H1 (cell line): ENCODE data around the gene CHRM4. TPM values are rescaled to one million over a fixed set of nuclear protein-coding genes. Genes with fewer than 3 reads are reported as not detected.

Experiments used
- CTCF ChIA-PET: fragments of 300-600 bp; sonication (Branson Sonifier 250); formaldehyde crosslinking; loops from one replicate; lab custom pipeline; 2021; ENCODE audit not compliant: partially characterized antibody; lab: Charles Lee
- POLR2A ChIA-PET: fragments of 300-600 bp; sonication (Branson Sonifier 250); formaldehyde crosslinking; loops from one replicate; lab custom pipeline; 2021; ENCODE audit warnings: inconsistent platforms; ENCODE audit not compliant: partially characterized antibody; lab: Charles Lee
- DNase-seq, 2 experiments: peaks; one replicate each; pipeline versions ENCODE4 v3.0.0 to v3.0.0-alpha.2; 2010 to 2022; ENCODE audit warnings: low spot score in 2 of 2, low read depth in 1 of 2, mixed read lengths in 1 of 2
- FAIRE-seq: peaks from 2 replicates; lab custom pipeline; 2011; peaks lifted over from hg19 to GRCh38; lab: Jason Lieb, UNC
- H2AFZ ChIP-seq: 2 replicates; pipeline ENCODE4 v1.8.1; 2012; ENCODE audit warnings: low read length, inconsistent platforms
- H2AK5ac ChIP-seq: 2 replicates; pipeline ENCODE4 v1.6.1; 2013; ENCODE audit warnings: low read depth, low read length
- H2BK120ac ChIP-seq: replicated peaks from 2 replicates; pipeline ENCODE3; 2013; ENCODE audit warnings: low read depth, low read length, inconsistent platforms
- H2BK12ac ChIP-seq: 2 replicates; pipeline ENCODE4 v1.6.1; 2013; ENCODE audit warnings: low read depth, low read length
- H2BK15ac ChIP-seq: 2 replicates; pipeline ENCODE4 v1.6.1; 2013; ENCODE audit warnings: low read length
- H2BK20ac ChIP-seq: 2 replicates; pipeline ENCODE4 v1.6.1; 2013; ENCODE audit warnings: low read length
- H2BK5ac ChIP-seq: 2 replicates; pipeline ENCODE4 v1.6.1; 2013; ENCODE audit warnings: low read depth, low read length
- H3K14ac ChIP-seq: 2 replicates; pipeline ENCODE4 v1.6.1; 2013; ENCODE audit warnings: inconsistent platforms; ENCODE audit not compliant: insufficient read length
- H3K18ac ChIP-seq: 2 replicates; pipeline ENCODE4 v1.6.1; 2013; ENCODE audit warnings: low read length; ENCODE audit errors: extremely low read depth
- H3K23ac ChIP-seq: 2 replicates; pipeline ENCODE4 v1.6.1; 2013; ENCODE audit warnings: inconsistent platforms; ENCODE audit not compliant: insufficient read length
- H3K23me2 ChIP-seq: 2 replicates; pipeline ENCODE4 v1.6.1; 2013; ENCODE audit warnings: low read depth, low read length
- H3K27ac ChIP-seq: 2 replicates; pipeline ENCODE4 v1.6.1; 2011; ENCODE audit warnings: low read depth, low read length, inconsistent platforms
- H3K27me3 ChIP-seq, 4 experiments: replicated peaks in 1 of 4; 1 replicate in 1 of 4; 2 replicates in 3 of 4; pipeline versions ENCODE4 v1.6.1 to v1.8.1; 2011 to 2013; ENCODE audit warnings: low read length in 3 of 4, mild to moderate bottlenecking in 3 of 4, inconsistent platforms in 2 of 4, mixed read lengths in 2 of 4, moderate library complexity in 1 of 4; ENCODE audit not compliant: control insufficient read depth in 3 of 4, insufficient read depth in 3 of 4; ENCODE audit errors: extremely low read depth in 1 of 4
- H3K36me3 ChIP-seq, 4 experiments: 2 replicates each; pipeline versions ENCODE4 v1.6.1 to v1.8.1; 2011 to 2013; ENCODE audit warnings: mild to moderate bottlenecking in 4 of 4, low read length in 3 of 4, moderate library complexity in 2 of 4, control low read depth in 1 of 4, inconsistent platforms in 1 of 4; ENCODE audit not compliant: insufficient read depth in 4 of 4, control insufficient read depth in 2 of 4
- H3K4ac ChIP-seq: replicated peaks from 2 replicates; pipeline ENCODE3; 2013; ENCODE audit warnings: low read length, low read depth, mixed read lengths, inconsistent platforms; ENCODE audit not compliant: insufficient read length
- H3K4me1 ChIP-seq, 4 experiments: replicated peaks in 1 of 4; 1 replicate in 1 of 4; 2 replicates in 3 of 4; pipeline versions ENCODE4 v1.6.1 to v1.8.1; 2011 to 2013; ENCODE audit warnings: low read length in 3 of 4, inconsistent platforms in 2 of 4, mixed read lengths in 1 of 4; ENCODE audit not compliant: insufficient read depth in 4 of 4, control insufficient read depth in 3 of 4
- H3K4me2 ChIP-seq, 2 experiments: 2 replicates each; pipeline versions ENCODE4 v1.6.1 to v1.8.1; 2011 to 2013; ENCODE audit warnings: low read depth in 2 of 2, low read length in 2 of 2, control low read depth in 1 of 2, inconsistent platforms in 1 of 2, mild to moderate bottlenecking in 1 of 2; ENCODE audit not compliant: insufficient read depth in 1 of 2
- H3K4me3 ChIP-seq, 4 experiments: fragments of 200-600, 300-600 bp in 1 of 4; sonication (generic), shearing (Covaris generic), sonication (Bioruptor Twin) in 1 of 4; 2 replicates each; pipeline versions ENCODE4 v1.5.1 to v1.8.1; 2011 to 2016; ENCODE audit warnings: low read length in 4 of 4, low read depth in 3 of 4, control low read depth in 2 of 4, inconsistent platforms in 2 of 4, mild to moderate bottlenecking in 2 of 4, mixed read lengths in 1 of 4, moderate library complexity in 1 of 4; ENCODE audit not compliant: insufficient read depth in 2 of 4; ENCODE audit errors: extremely low read depth in 1 of 4
- H3K56ac ChIP-seq: replicated peaks from 2 replicates; pipeline ENCODE3; 2013; ENCODE audit warnings: low read depth, mild to moderate bottlenecking, mixed read lengths, low read length, inconsistent platforms; ENCODE audit not compliant: insufficient read length
- H3K79me1 ChIP-seq: 2 replicates; pipeline ENCODE4 v1.6.1; 2013; ENCODE audit warnings: low read depth, low read length, control low read depth
- H3K79me2 ChIP-seq, 2 experiments: 2 replicates each; pipeline versions ENCODE4 v1.6.1 to v1.8.1; 2012 to 2013; ENCODE audit warnings: low read length in 2 of 2, mild to moderate bottlenecking in 2 of 2, inconsistent platforms in 1 of 2; ENCODE audit not compliant: insufficient read depth in 2 of 2, control insufficient read depth in 1 of 2
- H3K9ac ChIP-seq, 4 experiments: replicated peaks in 1 of 4; 1 replicate in 1 of 4; 2 replicates in 3 of 4; pipeline versions ENCODE4 v1.6.1 to v1.8.1; 2011 to 2013; ENCODE audit warnings: low read depth in 3 of 4, low read length in 3 of 4, control low read depth in 2 of 4, mild to moderate bottlenecking in 2 of 4, moderate library complexity in 2 of 4, inconsistent platforms in 1 of 4; ENCODE audit errors: extremely low read depth in 1 of 4
- H3K9me3 ChIP-seq, 2 experiments: 2 replicates each; pipeline versions ENCODE4 v1.6.1 to v1.8.1; 2012 to 2013; ENCODE audit warnings: mild to moderate bottlenecking in 2 of 2, moderate library complexity in 2 of 2, control low read depth in 1 of 2, inconsistent platforms in 1 of 2, low read depth in 1 of 2, low read length in 1 of 2, mixed read lengths in 1 of 2; ENCODE audit not compliant: insufficient read depth in 2 of 2
- H4K20me1 ChIP-seq, 2 experiments: replicated peaks in 1 of 2; 2 replicates each; pipeline versions ENCODE3 to v1.8.1; 2011 to 2013; ENCODE audit warnings: inconsistent platforms in 2 of 2, low read length in 2 of 2, mild to moderate bottlenecking in 1 of 2; ENCODE audit not compliant: insufficient read depth in 2 of 2, control insufficient read depth in 1 of 2
- H4K5ac ChIP-seq: 2 replicates; pipeline ENCODE4 v1.6.1; 2013; ENCODE audit warnings: low read length, low read depth, mixed read lengths, inconsistent platforms; ENCODE audit not compliant: insufficient read length
- H4K8ac ChIP-seq: 2 replicates; pipeline ENCODE4 v1.8.0; 2013; ENCODE audit warnings: mild to moderate bottlenecking, moderate library complexity, low read length, inconsistent platforms; ENCODE audit not compliant: insufficient read depth; ENCODE audit errors: extremely low read depth
- H4K91ac ChIP-seq: replicated peaks from 2 replicates; pipeline ENCODE3; 2013; ENCODE audit warnings: low read length, mixed read lengths, inconsistent platforms; ENCODE audit not compliant: insufficient read length
- FOSL1 ChIP-seq: IDR thresholded peaks from 2 replicates; pipeline ENCODE4 v1.6.1; 2011; ENCODE audit warnings: mild to moderate bottlenecking, low read depth, low read length, moderate library complexity; ENCODE audit not compliant: insufficient read depth
- HDAC6 ChIP-seq: IDR thresholded peaks from one replicate; pipeline ENCODE4 v1.7.1; 2012; ENCODE audit warnings: low read depth, mild to moderate bottlenecking, inconsistent platforms, low read length, moderate library complexity
- JUN ChIP-seq: IDR thresholded peaks from 2 replicates; pipeline ENCODE4 v1.6.1; 2011; ENCODE audit warnings: low read depth, mild to moderate bottlenecking, improper control_type of control experiment, low read length
- NRF1 ChIP-seq: IDR thresholded peaks from 2 replicates; pipeline ENCODE4 v1.6.1; 2011; ENCODE audit warnings: mild to moderate bottlenecking, low read depth, low read length, improper control_type of control experiment
- POLR2A ChIP-seq, 2 experiments: IDR thresholded peaks; 1 replicate in 1 of 2; 2 replicates in 1 of 2; pipeline ENCODE4 v1.6.1; 2011; ENCODE audit warnings: low read depth in 2 of 2, low read length in 2 of 2, mild to moderate bottlenecking in 2 of 2; ENCODE audit errors: control extremely low read depth in 1 of 2
- SAP30 ChIP-seq: fragments of 300-600 bp; sonication (generic); IDR thresholded peaks from 2 replicates; pipeline ENCODE4 v1.7.1; 2012; ENCODE audit warnings: low read length, moderate library complexity, mild to moderate bottlenecking, inconsistent platforms; ENCODE audit not compliant: insufficient read depth, insufficient replicate concordance
- SIRT6 ChIP-seq: IDR thresholded peaks from one replicate; pipeline ENCODE4 v1.7.1; 2012; ENCODE audit warnings: low read length, inconsistent platforms
- SIX5 ChIP-seq: IDR thresholded peaks from 2 replicates; pipeline ENCODE4 v1.6.1; 2011; ENCODE audit warnings: mild to moderate bottlenecking, low read depth, low read length
- WGBS, 2 experiments: shearing (Covaris generic) in 1 of 2; methylation state at CpG; one replicate each; pipeline versions ENCODE4 v1.1.6 to v1.1.7; 2013 to 2015; ENCODE audit warnings: low lambda C conversion rate in 2 of 2, mixed read lengths in 2 of 2, inconsistent platforms in 1 of 2, low coverage in 1 of 2, missing lambda C conversion rate in 1 of 2; ENCODE audit not compliant: insufficient replicate concordance in 2 of 2, insufficient coverage in 1 of 2, insufficient read length in 1 of 2; ENCODE audit errors: extremely low coverage in 1 of 2, missing lambda C conversion rate in 1 of 2; 5-methylcytosine and 5-hydroxymethylcytosine counted together
- polyA plus RNA-seq, 7 experiments: library from polyadenylated mRNA; depleted of rRNA in 3 of 7; stranded (reverse) in 5 of 7; unstranded in 2 of 7; fragments of >200 nt in 5 of 7; fragments of 200-250 nt in 2 of 7; gene quantifications; 1 replicate in 5 of 7; 2 replicates in 1 of 7; 4 replicates in 1 of 7; pipeline versions ENCODE4 v1.2.1 to v1.2.3, GENCODE V29; 2011 to 2013; ENCODE audit warnings: missing spikeins in 2 of 7, mixed read lengths in 2 of 7
- total RNA-seq: library from RNA; stranded (reverse); fragmentation: NEBNext Ultra II Directional; extraction: Animal tissue kit (Norgen Biotek cat#: 25700); gene quantifications from 2 replicates; pipeline ENCODE4 v1.2.1, GENCODE V29; 2021

CHRM4 gene
- total and polyA plus RNA-seq, 2 of the 8 experiments (the other 6 are each of a cell fraction or from before 2014, with no cell fraction given) = 1.1 to 1.3 TPM

DNA sequence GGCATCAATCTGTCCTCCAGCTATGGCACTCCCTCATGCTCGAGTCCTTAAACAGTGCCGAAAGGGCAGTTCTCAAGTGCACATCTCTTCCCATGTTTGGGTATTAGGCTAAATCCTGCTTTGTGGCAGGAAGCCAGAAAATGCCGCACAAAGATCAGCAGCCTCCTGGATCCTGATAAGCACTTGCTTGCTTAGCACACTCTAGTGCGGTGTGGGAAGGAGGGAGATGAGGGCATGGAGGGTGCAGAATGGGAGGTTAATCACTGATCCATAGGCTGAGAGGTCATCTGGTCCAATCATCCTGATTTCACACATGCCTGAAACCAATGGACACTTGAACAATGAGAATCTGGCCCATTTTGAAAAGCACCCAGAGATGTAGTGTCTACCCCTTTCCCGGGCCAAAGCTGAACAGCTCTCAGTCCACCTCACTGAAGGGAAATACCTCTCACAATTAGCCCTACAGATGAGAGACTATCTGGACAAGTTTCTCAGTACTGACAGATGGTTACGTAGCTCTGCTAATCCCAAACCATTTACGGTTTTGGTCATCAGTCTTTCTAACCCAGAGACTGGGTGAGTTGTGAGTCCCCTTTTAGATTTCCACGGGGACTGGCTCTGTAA lies 29.8 kb upstream of the CHRM4 start:
- no peak for FAIRE-seq
- CTCF ChIA-PET = interaction anchor here (1.0 to 2.4 kb wide), 3 partner anchors 8 to 11 kb away, joined by 3 to 18 read pairs (median 4); no protein-coding TSS in a partner anchor
- 96% methylated on average over 8 of the region's 8 CpGs; no CpG with 5 or more reads in 1 of the 2 experiments for WGBS, 2 experiments

More for the DNA sequence above, 29.8 kb upstream of the CHRM4 start:
- Histone ChIP-seq H3K4me1 (0 out of 7 replicates have a peak, but pooled peaks cover 0 to 2% (median 0%) of the 10 kb centered on the region in 4 experiments), H4K5ac (no peak overlapping the region), H4K8ac (no peak overlapping the region), H3K27me3 (no peaks in the 10 kb centered on the region), H3K18ac (no peak overlapping the region), H3K79me1 (no peaks in the 10 kb centered on the region), H3K79me2 (no peaks in the 10 kb centered on the region), H2AFZ (no peak overlapping the region), H3K27ac (no peak overlapping the region), H2BK12ac (no peak overlapping the region), H2AK5ac (no peak overlapping the region), H4K20me1 (peaks cover 0 to 5% of the 10 kb centered on the region in 2 experiments), H3K14ac (no peak overlapping the region), H3K9me3 (no peaks in the 10 kb centered on the region), H3K4me3 (no peak overlapping the region), H3K23me2 (no peaks in the 10 kb centered on the region), H2BK5ac (no peak overlapping the region), H3K56ac (no peak overlapping the region), H2BK15ac (no peak overlapping the region), H3K9ac (no peak overlapping the region), H3K36me3 (peaks cover 0 to 6% (median 1%) of the 10 kb centered on the region in 4 experiments; a peak in 3 of 8 replicates), H3K4ac (no peak overlapping the region), H2BK20ac (no peak overlapping the region), H4K91ac (no peak overlapping the region), H3K4me2 (no peak overlapping the region), H2BK120ac (no peak overlapping the region), H3K23ac (no peak overlapping the region)
- no peak for TF ChIP-seq FOSL1
- TF ChIP-seq SIX5 = no peak
- TF ChIP-seq HDAC6 = no peak
- TF ChIP-seq SAP30 = no peak
- TF ChIP-seq POLR2A (IDR thresholded peaks at IDR 0.05; ENCODE audit: control extremely low read depth in 1 of 2, low read depth in 2 of 2, low read length in 2 of 2) = no peak
- no peak for TF ChIP-seq JUN
- no peak for TF ChIP-seq SIRT6
- TF ChIP-seq NRF1 = no peak
- DNase-seq = no peak
- POLR2A ChIA-PET = no interaction called here
